Heart left ventricle (tissue), 13 donors: ENCODE data around the gene FBXO46.

Source experiments
- POLR2A ChIP-seq, 2 donors: fragments of 450-650 bp; IDR thresholded peaks; one replicate each; pipeline ENCODE4 v1.6.1; 2017; ENCODE audit warnings: antibody characterized with exemption in 2 of 2, mild to moderate bottlenecking in 2 of 2, moderate library complexity in 2 of 2
- TF ChIP-seq, protein P1 (sequence below), 12 donors: fragments of 200-600 bp; sonication (generic) in 4 of 12; IDR thresholded peaks; one replicate each; pipeline versions ENCODE4 v1.5.0 to v1.8.0; 2018 to 2022; ENCODE audit warnings: antibody characterized with exemption in 12 of 12, mild to moderate bottlenecking in 5 of 12
- donor health status: ischemic (EF 13 %, LVEDD 7.1; RV severe dilation, severe dysfunction).
- donor health status: DM: no; HTN: yes; CAD: no.
- donor health status: DM: no; HTN: no; CAD: no.
- donor health status: ischemic (EF 25% LVEDD 6.9; RV normal size, moderate dysfunction).
- donor health status: ischemic (EF 25% LVEDD 5.7; RV mildly dilated, moderate dysfunction).
- donor health status: ischemic (EF 35%, LVEDD 5.7; RV mildly dilated, moderate dysfunction).
- donor health status: nonischemic (EF 11% LVEDD 7.7; RV severe dilation, severe dysfunction).
- donor health status: DM: yes; HTN: yes; CAD: no.
- donor health status: PGD.
- donor health status: ischemic (EF 29% LVEDD 5.4; RV normal size, mild dysfunction).
- donor health status: nonischemic (EF 23%, LVEDD 6.1; RV moderate dilation, normal function).

DNA sequence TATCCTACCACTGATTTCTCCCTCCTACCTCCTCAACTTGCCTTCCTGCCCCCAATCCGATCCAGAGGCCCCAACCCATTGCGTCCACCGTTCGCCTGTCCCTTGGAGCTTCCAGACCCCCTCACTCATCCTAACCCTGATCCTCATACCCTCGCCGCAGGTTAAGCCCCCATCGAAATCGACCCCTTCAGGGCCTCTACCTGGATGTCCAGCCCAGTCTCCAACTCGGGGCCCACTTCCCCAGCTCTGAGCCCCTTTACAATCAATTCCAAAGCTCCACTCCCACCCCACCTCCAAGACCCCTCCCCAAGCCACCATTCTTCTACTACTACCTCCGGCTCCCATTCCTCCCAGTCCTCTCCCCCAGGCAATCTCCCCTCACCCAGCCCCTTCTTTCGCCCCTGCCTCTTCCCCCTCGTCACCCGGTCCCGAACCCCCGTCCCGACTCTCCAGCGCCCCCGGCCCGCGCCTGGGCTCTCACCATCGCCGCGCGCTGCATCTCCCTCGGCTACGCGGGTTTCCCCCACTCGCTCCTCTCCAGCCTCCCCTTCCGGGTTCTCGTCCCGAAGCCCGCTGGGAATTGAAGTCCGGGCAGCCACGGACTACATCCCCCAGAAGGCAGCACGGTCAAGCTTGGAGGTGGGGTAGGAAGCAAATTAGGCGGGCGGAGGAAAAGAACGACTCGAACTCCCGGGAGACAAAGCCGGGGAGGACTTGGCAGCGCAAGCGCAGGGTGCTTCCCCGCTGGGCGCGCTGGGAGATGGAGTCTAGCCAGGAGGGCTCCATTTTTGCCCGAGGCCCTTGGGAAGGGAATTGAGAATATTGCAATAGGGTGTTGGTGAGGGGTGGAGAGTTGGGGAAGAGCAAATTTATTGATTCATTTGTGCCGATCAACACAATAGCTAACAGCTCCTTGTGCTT is at the start of gene FBXO46:
- peak in 1 of 2 donors; percentile 73 for TF ChIP-seq POLR2A (IDR thresholded peaks at IDR 0.05)
- TF ChIP-seq, protein P1, sequence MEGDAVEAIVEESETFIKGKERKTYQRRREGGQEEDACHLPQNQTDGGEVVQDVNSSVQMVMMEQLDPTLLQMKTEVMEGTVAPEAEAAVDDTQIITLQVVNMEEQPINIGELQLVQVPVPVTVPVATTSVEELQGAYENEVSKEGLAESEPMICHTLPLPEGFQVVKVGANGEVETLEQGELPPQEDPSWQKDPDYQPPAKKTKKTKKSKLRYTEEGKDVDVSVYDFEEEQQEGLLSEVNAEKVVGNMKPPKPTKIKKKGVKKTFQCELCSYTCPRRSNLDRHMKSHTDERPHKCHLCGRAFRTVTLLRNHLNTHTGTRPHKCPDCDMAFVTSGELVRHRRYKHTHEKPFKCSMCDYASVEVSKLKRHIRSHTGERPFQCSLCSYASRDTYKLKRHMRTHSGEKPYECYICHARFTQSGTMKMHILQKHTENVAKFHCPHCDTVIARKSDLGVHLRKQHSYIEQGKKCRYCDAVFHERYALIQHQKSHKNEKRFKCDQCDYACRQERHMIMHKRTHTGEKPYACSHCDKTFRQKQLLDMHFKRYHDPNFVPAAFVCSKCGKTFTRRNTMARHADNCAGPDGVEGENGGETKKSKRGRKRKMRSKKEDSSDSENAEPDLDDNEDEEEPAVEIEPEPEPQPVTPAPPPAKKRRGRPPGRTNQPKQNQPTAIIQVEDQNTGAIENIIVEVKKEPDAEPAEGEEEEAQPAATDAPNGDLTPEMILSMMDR (IDR thresholded peaks at IDR 0.05), result no peak
